Stomach (tissue), 9 donors: ENCODE measurements around the gene HMOX2. TPM values are rescaled to one million over a fixed set of nuclear protein-coding genes. Genes with fewer than 3 reads are reported as not detected.

Experiments
- DNase-seq, 2 donors: peaks; one replicate each; pipeline versions ENCODE4 v3.0.0 to v3.0.0-alpha.2; 2013 to 2019
- H3K27ac ChIP-seq, 5 donors: fragments of 200-600 bp in 4 of 5; sonication (generic) in 4 of 5; one replicate each; pipeline ENCODE4 v1.5.1; 2013 to 2019; ENCODE audit warnings: mild to moderate bottlenecking in 1 of 5, moderate library complexity in 1 of 5
- H3K27me3 ChIP-seq, 3 donors: fragments of 200-600 bp; sonication (generic); one replicate each; pipeline ENCODE4 v1.5.1; 2017 to 2019; ENCODE audit warnings: mixed run types in 1 of 3
- H3K36me3 ChIP-seq, 4 donors: fragments of 200-600 bp; sonication (generic); 1 replicate in 3 of 4; 2 replicates in 1 of 4; pipeline ENCODE4 v1.5.1; 2016 to 2019
- H3K4me1 ChIP-seq, 4 donors: fragments of 200-600 bp; sonication (generic); one replicate each; pipeline ENCODE4 v1.5.1; 2016 to 2019
- H3K4me3 ChIP-seq, 4 donors: fragments of 200-600 bp; sonication (generic) in 3 of 4; one replicate each; pipeline ENCODE4 v1.5.1; 2016 to 2019; ENCODE audit warnings: mild to moderate bottlenecking in 1 of 4
- H3K9me3 ChIP-seq, 4 donors: fragments of 200-600 bp; sonication (generic); one replicate each; pipeline ENCODE4 v1.5.1; 2016 to 2019
- EP300 ChIP-seq: sonication (generic); formaldehyde crosslinking; IDR thresholded peaks from one replicate; pipeline ENCODE4 v1.6.1; 2017; ENCODE audit warnings: antibody characterized with exemption
- POLR2A ChIP-seq, 4 donors: fragments of 450-650 bp; IDR thresholded peaks; one replicate each; pipeline ENCODE4 v1.6.1; 2016; ENCODE audit warnings: antibody characterized with exemption in 4 of 4, control low read depth in 2 of 4, mild to moderate bottlenecking in 1 of 4, moderate library complexity in 1 of 4
- POLR2AphosphoS5 ChIP-seq, 3 donors: sonication (generic); formaldehyde crosslinking; IDR thresholded peaks; one replicate each; pipeline ENCODE4 v1.6.1; 2016; ENCODE audit warnings: antibody characterized with exemption in 3 of 3
- WGBS, 5 donors: extraction: QIAGEN DNeasy Blood & Tissue Kit in 3 of 5; methylation state at CpG; one replicate each; pipeline versions ENCODE4 v1.1.5 to v1.1.7; 2013 to 2018; 5-methylcytosine and 5-hydroxymethylcytosine counted together
- intact Hi-C: fragments of 100-400 bp; cut with DNase I; formaldehyde crosslinking; loops from one replicate; pipeline ENCODE4 v1.15.1; 2023; ENCODE audit warnings: low total_unique reads
- polyA plus RNA-seq, 3 donors: library from polyadenylated mRNA; stranded (reverse); fragments of 200-250 nt; gene quantifications; one replicate each; pipeline ENCODE4 v1.2.3, GENCODE V29; 2013
- total RNA-seq, 5 donors: library from RNA; depleted of rRNA; stranded (reverse); fragments of >200 nt; gene quantifications; one replicate each; pipeline versions ENCODE4 v1.1.0 to v1.2.3, GENCODE V29; 2014 to 2016
- TF ChIP-seq, protein P1 (sequence below), 7 experiments: fragments of 450-650 bp in 4 of 7; fragments of 200-600 bp in 3 of 7; sonication (generic) in 3 of 7; IDR thresholded peaks; one replicate each; pipeline ENCODE4 v1.5.1; 2016 to 2019; ENCODE audit warnings: antibody characterized with exemption in 7 of 7, control low read depth in 2 of 7, mild to moderate bottlenecking in 1 of 7
- donor health status: healthy with polysubstance abuse.
- donor health status: Bipolar disorder and iron deficiency.
- donor health status: healthy.

Gene HMOX2
- total and polyA plus RNA-seq, 8 donors: 6.4 to 175 (median 70.2) TPM

DNA sequence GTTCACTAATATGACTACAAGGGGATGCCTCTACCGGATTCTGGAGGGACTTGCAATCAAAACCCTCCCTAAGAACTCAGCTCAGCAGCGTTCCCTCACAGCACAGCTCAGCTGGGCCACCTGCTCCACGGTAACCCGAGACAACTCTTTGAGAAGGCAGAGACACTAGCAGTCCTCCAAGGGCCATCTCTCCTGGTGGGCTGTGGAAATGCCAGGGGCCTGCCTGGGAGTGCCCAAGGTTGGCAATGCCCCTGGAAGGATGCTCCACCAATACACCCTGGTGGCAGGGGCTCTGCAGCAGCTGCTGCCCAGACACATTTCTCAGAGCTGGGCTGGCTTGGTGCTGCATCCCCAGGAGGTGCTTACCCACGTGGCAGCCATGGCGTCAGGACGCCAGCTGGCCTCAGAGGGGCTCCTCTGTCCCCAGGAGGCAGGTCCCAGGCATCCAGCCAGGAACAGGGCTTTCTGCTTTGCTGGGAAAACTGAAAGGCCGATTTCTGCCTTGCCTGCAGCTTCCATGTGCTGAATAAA, 45.9 kb downstream of the HMOX2 start:
- Histone ChIP-seq H3K27ac (peak overlapping the region in 3 of 5 donors; percentile 19 to 55 (median 22)), H3K36me3 (peaks cover 0 to 7% (median 3%) of the 10 kb centered on the region in 4 donors), H3K27me3 (no peaks in the 10 kb centered on the region), H3K4me1 (peaks cover 0 to 51% (median 21%) of the 10 kb centered on the region in 4 donors), H3K4me3 (no peak overlapping the region), H3K9me3 (no peaks in the 10 kb centered on the region)
- DNase-seq: peak in 1 of 2 donors; percentile 68
- TF ChIP-seq EP300: no peak
- no peak for TF ChIP-seq POLR2AphosphoS5 (IDR thresholded peaks at IDR 0.05)
- TF ChIP-seq POLR2A (IDR thresholded peaks at IDR 0.05): no peak
- TF ChIP-seq, protein P1, sequence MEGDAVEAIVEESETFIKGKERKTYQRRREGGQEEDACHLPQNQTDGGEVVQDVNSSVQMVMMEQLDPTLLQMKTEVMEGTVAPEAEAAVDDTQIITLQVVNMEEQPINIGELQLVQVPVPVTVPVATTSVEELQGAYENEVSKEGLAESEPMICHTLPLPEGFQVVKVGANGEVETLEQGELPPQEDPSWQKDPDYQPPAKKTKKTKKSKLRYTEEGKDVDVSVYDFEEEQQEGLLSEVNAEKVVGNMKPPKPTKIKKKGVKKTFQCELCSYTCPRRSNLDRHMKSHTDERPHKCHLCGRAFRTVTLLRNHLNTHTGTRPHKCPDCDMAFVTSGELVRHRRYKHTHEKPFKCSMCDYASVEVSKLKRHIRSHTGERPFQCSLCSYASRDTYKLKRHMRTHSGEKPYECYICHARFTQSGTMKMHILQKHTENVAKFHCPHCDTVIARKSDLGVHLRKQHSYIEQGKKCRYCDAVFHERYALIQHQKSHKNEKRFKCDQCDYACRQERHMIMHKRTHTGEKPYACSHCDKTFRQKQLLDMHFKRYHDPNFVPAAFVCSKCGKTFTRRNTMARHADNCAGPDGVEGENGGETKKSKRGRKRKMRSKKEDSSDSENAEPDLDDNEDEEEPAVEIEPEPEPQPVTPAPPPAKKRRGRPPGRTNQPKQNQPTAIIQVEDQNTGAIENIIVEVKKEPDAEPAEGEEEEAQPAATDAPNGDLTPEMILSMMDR (IDR thresholded peaks at IDR 0.05): no peak
- intact Hi-C loops: no loop called here
- 53 to 67% (median 56%) methylated on average over 7 to 8 of the region's 8 CpGs for WGBS, 5 donors

GRCh38 chr16:4523686-4524085, 47.5 kb downstream of the HMOX2 start:
- TF ChIP-seq EP300: no peak
- no peak for TF ChIP-seq POLR2AphosphoS5 (IDR thresholded peaks at IDR 0.05)
- TF ChIP-seq, protein P1 (IDR thresholded peaks at IDR 0.05): no peak
- no peak for TF ChIP-seq POLR2A (IDR thresholded peaks at IDR 0.05)
- Histone ChIP-seq H3K9me3 (no peaks in the 10 kb centered on the region), H3K4me3 (no peak overlapping the region), H3K27me3 (no peaks in the 10 kb centered on the region), H3K27ac (peak overlapping the region in 1 of 5 donors; percentile 55), H3K36me3 (peaks cover 0 to 7% (median 3%) of the 10 kb centered on the region in 4 donors), H3K4me1 (peaks cover 0 to 47% (median 21%) of the 10 kb centered on the region in 4 donors)
- intact Hi-C loops: no loop called here
- DNase-seq: no peak
- 92 to 100% (median 96%) methylated on average over 4 of the region's 4 CpGs for WGBS, 5 donors

DNA sequence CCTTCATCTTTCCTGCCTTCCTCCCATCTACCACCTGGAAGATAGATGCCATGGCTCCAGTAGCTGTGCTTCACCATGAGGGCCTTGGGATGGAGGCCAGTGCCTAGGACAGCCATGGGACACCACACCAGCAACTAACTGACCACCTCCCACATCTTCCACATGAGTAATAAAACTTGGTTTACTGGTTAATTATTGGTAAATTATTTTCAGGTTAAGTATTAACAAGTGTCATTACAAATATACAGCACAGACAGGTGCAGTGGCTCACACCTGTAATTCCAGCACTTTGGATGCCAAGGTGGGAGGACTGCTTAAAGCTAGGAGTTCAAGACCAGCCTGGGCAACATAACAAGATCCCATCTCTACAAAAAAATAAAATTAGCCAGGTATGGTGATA, 48.4 kb downstream of the HMOX2 start:
- Histone ChIP-seq H3K36me3 (peaks cover 0 to 7% (median 3%) of the 10 kb centered on the region in 4 donors), H3K4me3 (no peak overlapping the region), H3K27ac (no peak overlapping the region), H3K4me1 (peaks cover 0 to 55% (median 26%) of the 10 kb centered on the region in 4 donors), H3K9me3 (no peaks in the 10 kb centered on the region), H3K27me3 (no peaks in the 10 kb centered on the region)
- intact Hi-C loops: no loop called here
- TF ChIP-seq POLR2AphosphoS5 (IDR thresholded peaks at IDR 0.05) (no peak), POLR2A (IDR thresholded peaks at IDR 0.05) (no peak), EP300 (no peak)
- TF ChIP-seq, protein P1 (IDR thresholded peaks at IDR 0.05): no peak
- DNase-seq: no peak

- H3K27ac ChIP-seq: no peak overlapping the region
- peak in 1 of 2 donors; percentile 42 for DNase-seq
- no peaks in the 10 kb centered on the region for H3K27me3 ChIP-seq
- intact Hi-C loops: no loop called here
- no peak overlapping the region for H3K4me3 ChIP-seq
- peaks cover 0 to 60% (median 27%) of the 10 kb centered on the region in 4 donors for H3K4me1 ChIP-seq
- TF ChIP-seq, protein P1 (IDR thresholded peaks at IDR 0.05): no peak
- TF ChIP-seq POLR2A (IDR thresholded peaks at IDR 0.05) (no peak), EP300 (no peak), POLR2AphosphoS5 (IDR thresholded peaks at IDR 0.05) (no peak)
- no peaks in the 10 kb centered on the region for H3K9me3 ChIP-seq
- peaks cover 0 to 7% (median 3%) of the 10 kb centered on the region in 4 donors for H3K36me3 ChIP-seq
- 71 to 92% (median 80%) methylated on average over 7 of the region's 7 CpGs for WGBS, 5 donors
Measured at GRCh38 chr16:4525069-4525468, 48.9 kb downstream of the HMOX2 start.
